GM21526 (cell line): ENCODE measurements around the gene SH2D3A.
"Not testable (repeated sequence)": the region's sequence is repeated elsewhere in the genome, so short reads cannot be mapped to it uniquely, and the experiment has no call there.

ENCODE experiments used
- ATAC-seq: cut with Tn5 transposase; IDR thresholded peaks from one replicate; pipeline ENCODE4 v1.9.1; 2021; ENCODE audit warnings: moderate library complexity; ENCODE audit not compliant: unreplicated experiment, low FRiP score

Gene SH2D3A

GRCh38 chr19:6762253-6762797 is 4.9 kb downstream of the SH2D3A start:
- not testable (repeated sequence) for ATAC-seq

GRCh38 chr19:6761053-6761676 is 6.1 kb downstream of the SH2D3A start:
- ATAC-seq, result no peak

DNA sequence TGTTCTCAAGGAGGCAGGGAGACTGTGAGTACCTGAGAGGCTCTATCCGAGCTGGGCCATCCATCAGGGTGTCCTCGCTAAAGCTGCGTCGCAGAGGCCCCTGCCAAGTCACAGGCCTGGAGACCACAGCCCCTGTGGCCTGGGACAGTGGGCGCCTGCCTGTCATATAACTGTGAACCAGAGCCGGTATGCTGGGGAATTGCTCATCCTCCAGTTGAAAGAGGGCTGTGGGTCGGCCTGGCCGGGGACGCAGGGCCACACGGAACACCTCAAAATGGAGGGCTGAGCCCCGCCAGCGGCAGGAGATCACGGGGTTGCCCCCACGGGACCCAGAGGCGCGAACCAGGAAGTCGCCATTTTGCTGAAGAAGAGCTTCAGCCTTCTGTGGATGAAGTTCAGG is 6.6 kb downstream of the SH2D3A start:
- no peak for ATAC-seq

DNA sequence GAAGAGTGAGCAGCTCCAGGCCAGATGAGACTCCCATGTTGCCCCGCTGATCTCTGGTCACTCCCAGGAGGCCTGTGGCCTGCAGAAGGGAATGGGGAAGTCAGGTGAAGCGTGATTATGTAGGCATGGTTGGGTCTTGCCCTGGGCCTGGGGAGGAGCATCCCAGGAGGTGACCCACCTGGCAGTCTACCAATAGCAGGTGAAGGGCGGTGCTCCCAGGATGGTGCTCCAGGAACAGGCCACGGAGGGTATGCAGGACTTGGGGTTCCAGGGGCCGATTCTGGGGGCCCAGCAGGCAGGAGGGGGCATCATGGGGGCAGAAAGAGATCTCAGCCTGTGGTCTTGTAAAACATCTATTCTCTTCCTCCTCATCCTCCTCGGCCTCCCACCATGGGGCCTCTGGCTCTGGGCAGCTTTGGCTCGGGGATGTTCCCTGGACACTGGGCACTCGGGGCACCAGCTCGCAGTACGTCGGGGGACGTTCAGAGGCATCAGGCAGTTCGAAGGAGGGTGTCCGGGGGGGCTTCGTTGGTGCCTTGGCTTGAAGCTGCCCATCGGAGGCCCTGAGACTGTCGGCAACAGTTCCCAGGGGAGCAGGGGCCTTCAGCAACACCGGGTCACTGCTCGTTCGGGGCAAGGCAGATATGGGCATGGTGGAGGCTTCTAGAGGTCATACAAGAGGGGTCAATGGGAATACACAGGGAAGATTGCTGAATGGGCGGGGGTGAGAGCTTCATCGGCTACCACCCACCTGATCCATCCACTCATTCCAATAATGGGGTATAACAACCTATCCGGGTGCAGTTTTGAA is 12.4 kb downstream of the SH2D3A start:
- no peak for ATAC-seq

GRCh38 chr19:6754136-6754535 is 13.1 kb downstream of the SH2D3A start:
- peak; percentile 14 for ATAC-seq

DNA sequence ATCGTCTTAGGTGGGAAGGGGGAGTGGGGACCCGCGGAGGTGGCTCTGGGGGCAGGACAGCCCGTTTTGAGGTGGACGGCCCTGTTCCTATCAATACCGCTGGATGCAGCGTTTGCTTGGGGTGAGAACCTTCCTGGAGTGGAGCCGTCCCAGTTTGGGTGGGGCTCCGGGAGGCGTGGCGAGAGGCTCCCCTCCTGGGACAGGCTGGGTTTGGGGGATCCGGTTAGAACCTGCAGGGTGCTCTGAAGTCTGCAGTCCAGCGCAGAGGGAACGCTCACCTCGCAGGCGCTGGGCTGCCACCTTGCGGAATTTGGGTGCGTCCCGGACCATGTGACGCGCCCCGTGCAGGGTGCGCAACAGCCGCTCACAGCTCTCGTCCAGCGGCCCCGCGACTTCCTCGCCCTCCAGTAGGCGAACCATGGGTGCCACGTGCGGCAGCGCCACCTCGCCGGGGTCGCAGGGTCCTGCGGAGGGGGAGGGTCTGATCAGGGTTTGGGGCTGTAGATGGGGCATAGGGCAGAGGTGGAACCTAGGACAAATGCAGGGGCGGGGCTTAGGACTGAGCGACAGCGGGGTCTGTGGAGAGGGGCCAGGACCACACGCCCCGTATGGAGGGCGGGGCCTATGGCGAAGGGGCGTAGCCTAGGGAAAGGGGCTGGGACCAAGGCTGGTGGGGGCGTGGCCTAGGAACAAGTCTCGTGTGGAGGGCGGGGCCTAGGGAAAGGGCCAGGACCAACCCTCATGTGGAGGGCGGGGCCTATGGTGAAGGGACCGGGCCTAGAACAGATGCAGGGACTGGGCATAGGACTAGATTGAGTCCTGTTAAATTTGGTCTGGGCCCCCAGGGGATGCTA is 13.8 kb downstream of the SH2D3A start:
- ATAC-seq, result peak; percentile 47

- ATAC-seq, result no peak
Measured at GRCh38 chr19:6752256-6753177, 14.7 kb downstream of the SH2D3A start.

DNA sequence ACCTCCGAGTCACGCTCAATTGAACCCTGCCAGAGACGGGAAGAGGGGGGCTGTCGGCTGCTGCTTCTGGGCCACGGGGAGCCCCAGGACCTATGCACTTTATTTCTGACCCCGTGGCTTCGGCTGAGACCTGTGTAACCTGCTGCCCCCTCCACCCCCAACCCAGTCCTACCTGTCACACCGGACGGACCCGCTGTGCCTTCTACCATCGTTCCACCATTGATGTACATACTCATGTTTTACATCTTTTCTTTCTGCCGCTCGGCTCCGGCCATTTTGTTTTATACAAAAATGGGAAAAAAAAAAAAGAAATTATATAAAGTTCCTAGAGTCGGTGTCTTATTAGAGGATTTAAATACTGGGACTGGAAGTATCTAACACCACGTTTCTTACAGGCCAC is 16.0 kb downstream of the SH2D3A start:
- no peak for ATAC-seq

DNA sequence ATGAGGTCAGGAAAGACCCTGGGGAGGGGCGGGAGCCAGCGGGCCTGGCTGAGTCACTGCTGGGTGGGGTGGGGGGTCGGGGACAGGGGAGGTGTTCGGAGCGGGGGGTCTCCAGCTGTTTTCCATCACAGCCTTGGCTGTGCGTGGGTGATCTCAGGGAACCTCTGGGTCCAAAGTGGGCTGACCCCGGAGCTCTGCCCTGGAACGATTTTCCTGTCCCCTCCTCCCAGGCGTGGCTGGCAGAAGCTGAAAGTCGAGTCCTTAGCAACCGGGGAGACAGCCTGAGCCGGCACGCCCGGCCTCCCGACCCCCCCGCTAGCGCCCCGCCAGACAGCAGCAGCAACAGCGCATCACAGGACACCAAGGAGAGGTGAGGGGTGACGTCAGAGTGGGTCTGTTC is 17.2 kb downstream of the SH2D3A start:
- ATAC-seq, result no peak

DNA sequence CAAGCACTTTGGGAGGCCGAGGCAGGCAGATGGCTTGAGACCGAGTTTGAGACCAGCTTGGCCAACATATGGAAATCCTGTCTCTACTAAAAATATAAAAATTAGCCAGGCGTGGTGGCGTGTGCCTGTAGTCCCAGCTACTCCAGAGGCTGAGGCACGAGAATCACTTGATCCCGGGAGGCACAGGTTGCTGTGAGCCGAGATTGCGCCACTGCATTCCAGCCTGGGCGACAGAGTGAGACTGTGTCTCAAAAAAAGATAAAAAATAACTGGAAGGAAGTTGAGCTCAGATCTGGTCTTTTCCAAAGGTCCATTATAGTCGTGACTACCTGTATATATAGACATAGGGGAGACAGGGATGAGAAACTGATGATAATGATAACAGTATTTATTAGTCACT is 18.7 kb downstream of the SH2D3A start:
- ATAC-seq, result not testable (repeated sequence)

DNA sequence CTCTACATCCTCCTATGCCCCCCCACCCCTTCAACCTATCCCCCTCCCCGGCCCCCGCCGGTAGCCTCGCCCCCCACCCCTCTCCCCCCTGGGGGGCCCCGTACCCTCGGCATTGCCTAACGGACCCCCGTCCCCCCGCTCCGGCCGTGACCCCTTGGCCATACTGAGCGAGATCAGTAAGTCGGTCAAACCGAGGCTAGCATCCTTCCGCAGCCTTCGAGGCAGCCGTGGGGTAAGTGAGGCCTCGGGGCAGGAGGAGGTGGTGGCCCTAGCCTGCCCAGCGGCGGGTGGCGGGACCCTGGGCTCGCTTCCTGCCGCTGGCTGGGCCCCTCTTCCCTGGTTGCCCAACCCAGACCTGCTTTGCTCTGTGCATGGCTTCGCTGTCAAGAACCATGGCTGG is 21.3 kb downstream of the SH2D3A start:
- no peak for ATAC-seq

- no peak for ATAC-seq
Measured at GRCh38 chr19:6744381-6745301, 22.6 kb downstream of the SH2D3A start.

DNA sequence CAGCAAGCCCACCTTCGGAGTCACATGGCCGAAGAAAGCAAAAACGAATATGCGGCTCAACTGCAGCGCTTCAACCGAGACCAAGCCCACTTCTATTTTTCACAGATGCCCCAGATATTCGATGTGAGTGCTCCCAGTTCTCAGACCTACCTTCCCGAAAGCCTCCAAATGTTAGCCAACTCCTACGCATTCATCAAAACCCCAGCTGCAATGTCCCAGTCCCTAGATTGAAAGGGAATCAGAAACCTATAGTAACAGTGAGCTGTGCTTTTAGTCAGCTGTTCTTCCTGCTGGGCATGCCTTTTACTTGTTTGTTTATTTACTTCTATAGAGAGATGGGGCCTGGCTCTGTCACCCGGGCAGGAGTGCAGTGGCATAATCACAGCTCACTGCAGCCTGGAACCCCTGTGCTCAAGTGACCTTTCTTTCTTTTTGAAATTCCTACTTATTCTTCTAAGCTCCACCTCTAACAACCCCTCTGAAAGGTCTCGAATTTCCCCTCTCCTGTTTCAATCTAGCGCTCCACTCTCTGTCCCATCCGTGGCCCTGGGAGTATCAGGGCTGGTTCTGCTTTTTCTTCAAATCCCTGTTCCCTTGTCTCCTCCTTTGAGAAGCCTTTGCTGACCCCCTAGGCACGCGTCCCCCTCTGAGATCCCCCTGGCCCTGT is 23.4 kb downstream of the SH2D3A start:
- no peak for ATAC-seq

- ATAC-seq, result no peak
Measured at GRCh38 chr19:6743066-6743465, 24.2 kb downstream of the SH2D3A start.

GRCh38 chr19:6740589-6741343 is 26.5 kb downstream of the SH2D3A start:
- ATAC-seq, result no peak

DNA sequence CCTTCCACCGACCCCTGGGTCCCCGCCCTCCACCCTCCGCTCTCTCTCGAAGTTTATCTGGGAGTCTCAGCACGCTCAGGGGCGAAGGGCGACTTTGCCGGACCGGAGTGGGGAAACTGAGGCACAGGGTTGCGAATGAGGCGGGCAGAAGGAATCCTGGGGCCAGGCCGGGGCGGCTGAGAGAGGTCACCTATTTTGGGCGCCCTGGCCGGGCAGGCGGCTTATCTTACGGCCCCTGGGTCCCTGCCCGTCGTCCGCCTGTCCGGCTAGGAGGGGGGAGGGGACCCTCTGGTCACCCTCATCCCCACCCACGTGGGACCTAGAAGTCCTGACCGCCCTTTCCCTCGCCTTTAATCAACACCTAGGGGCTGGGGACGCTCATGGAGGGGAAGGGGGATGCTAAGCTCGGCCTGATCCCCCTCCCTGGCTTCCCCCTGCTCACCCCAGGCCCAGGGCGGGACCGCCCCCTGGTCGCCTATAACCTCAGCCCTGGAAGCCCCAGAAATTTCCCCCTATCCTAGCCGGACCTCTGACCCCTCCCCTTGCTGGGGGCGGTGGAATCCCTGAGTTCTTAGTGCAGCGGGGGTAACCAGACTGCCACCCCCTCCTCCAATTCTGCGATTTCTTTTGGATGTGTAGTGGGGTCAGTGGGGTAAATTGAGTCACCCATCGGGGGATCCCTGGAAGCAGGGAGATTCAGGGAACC is 27.2 kb downstream of the SH2D3A start:
- no peak for ATAC-seq

DNA sequence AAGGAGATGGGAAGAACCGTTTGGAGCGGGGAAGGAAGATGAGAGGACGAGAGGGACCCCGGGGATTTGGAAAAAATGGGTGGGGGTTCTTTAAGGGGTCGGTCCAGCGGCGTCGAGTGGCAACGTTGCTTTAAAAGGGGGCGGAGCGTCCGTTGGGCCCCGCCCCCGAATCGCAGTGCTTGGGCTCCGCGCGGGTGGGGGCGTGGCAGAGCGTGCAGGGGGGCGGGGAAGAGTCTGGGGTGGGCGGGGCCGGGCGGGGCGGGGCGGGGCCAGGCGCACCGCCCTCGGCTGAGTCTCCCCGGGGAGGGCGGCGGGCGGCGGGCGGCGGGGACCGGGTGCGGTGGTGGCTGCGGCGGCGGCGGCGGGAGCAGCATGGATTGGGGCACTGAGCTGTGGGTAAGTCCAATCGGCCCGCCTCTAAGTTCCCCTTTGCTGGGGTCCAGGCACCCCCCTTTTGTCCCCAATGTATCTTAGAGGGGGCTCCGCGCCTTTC is 27.8 kb downstream of the SH2D3A start, which contains the start of gene TRIP10:
TSS of gene TRIP10 (plus strand) at position 291 of the 493 bp plus-strand sequence. CDS start at position 373, 82 bp downstream.
- no peak for ATAC-seq
